ENCODE data around the gene NAGLU.

Gene NAGLU

DNA sequence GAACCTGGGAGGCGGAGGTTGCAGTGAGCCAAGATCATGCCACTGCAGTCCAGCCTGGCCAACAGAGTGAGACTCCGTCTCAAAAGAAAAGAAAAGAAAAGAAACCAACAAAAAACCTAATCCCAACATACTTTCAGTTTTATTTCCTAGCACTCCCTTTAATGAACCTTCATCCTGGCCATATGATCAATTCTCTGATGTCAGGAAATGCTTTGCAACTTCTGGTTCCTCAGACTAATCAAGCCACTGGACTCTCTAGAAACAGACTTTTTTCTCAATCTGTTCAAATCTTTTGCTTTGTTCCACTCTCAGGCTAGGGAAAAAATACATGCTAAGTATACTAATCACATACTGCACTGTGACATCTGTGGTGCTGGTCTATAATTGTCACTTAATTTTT is 54.8 kb downstream of the NAGLU start:
- DNase-seq: no peak

DNA sequence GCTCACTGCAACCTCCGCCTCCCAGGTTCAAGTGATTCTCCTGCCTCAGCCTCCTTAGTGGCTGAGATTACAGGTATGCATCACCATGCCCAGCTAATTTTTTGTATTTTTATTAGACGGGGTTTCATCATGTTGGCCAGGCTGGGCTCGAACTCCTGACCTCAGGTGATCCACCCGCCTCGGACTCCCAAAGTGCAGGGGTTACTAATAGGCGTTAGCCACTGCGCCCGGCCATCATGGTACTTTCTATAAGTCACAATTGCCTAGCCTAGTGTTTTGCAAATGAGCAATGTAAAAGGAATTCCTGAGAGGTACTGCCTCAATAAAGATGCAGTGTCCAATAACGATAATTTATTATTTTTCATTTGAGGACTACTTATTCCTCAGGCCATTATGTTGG is 55.4 kb downstream of the NAGLU start:
- DNase-seq: no peak

Data from right kidney (tissue), 1 donor.